Measurements from ENCODE around the gene WDR64.

DNA sequence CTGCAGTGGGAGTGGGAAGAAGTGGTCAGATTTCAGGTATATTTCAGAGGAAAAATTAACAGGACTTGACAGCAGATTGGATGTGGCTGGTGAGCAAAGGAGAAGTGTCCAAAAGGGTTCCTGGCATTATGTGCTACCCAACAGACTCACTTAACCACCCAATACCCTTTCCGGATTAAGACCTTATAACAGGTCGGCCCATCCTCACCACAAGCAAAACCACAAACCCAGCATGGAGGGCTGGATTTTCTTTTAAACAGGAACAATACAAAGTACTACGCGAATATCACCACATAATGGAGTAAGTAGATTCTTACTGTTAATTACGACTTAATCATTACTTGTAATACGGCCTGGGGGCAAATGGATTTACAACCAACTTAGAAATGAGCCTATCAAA is 59.2 kb downstream of the WDR64 start:
- TF ChIP-seq, protein P1, sequence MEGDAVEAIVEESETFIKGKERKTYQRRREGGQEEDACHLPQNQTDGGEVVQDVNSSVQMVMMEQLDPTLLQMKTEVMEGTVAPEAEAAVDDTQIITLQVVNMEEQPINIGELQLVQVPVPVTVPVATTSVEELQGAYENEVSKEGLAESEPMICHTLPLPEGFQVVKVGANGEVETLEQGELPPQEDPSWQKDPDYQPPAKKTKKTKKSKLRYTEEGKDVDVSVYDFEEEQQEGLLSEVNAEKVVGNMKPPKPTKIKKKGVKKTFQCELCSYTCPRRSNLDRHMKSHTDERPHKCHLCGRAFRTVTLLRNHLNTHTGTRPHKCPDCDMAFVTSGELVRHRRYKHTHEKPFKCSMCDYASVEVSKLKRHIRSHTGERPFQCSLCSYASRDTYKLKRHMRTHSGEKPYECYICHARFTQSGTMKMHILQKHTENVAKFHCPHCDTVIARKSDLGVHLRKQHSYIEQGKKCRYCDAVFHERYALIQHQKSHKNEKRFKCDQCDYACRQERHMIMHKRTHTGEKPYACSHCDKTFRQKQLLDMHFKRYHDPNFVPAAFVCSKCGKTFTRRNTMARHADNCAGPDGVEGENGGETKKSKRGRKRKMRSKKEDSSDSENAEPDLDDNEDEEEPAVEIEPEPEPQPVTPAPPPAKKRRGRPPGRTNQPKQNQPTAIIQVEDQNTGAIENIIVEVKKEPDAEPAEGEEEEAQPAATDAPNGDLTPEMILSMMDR (conservative IDR thresholded peaks at IDR 0.05; ENCODE audit: low read depth, low read length): no peak
- TF ChIP-seq EZH2 (IDR thresholded peaks at IDR 0.05; ENCODE audit: low read length, unreplicated experiment): no peak
